DOHH2 (cell line): ENCODE results near the gene FYCO1.

Experiments
- EZH2phosphoT487 ChIP-seq: fragments of 200-600 bp; sonication (generic); IDR thresholded peaks from 2 replicates; pipeline ENCODE4 v1.6.1; 2017; ENCODE audit warnings: borderline replicate concordance, mild to moderate bottlenecking, antibody characterized with exemption, low read length, moderate library complexity, mixed read lengths
- TF ChIP-seq, protein P1 (sequence below): fragments of 200-600 bp; sonication (generic); IDR thresholded peaks from one replicate; pipeline ENCODE4 v1.5.1; 2014; ENCODE audit warnings: antibody characterized with exemption, mild to moderate bottlenecking, low read depth, low read length; ENCODE audit not compliant: poor library complexity, severe bottlenecking

DNA sequence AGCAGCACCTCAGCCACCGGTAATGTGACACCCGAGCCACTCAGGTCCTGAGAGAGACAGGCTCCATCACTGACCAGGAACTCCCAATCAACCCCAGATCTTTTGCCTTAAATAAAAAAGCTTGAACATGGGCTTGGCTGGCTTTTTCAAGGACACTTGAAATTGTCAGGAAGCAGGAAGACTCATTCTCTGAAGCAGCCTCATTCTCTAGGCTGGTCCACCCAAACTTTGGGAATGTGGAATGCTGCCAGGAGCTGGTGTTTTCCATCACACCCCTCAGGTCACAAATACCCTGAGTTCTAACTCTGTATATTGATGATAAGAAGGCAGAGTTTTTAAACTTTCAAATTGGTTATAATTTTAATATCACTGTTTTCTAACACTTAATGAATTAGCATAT, 35.3 kb downstream of the FYCO1 start:
- TF ChIP-seq, protein P1, sequence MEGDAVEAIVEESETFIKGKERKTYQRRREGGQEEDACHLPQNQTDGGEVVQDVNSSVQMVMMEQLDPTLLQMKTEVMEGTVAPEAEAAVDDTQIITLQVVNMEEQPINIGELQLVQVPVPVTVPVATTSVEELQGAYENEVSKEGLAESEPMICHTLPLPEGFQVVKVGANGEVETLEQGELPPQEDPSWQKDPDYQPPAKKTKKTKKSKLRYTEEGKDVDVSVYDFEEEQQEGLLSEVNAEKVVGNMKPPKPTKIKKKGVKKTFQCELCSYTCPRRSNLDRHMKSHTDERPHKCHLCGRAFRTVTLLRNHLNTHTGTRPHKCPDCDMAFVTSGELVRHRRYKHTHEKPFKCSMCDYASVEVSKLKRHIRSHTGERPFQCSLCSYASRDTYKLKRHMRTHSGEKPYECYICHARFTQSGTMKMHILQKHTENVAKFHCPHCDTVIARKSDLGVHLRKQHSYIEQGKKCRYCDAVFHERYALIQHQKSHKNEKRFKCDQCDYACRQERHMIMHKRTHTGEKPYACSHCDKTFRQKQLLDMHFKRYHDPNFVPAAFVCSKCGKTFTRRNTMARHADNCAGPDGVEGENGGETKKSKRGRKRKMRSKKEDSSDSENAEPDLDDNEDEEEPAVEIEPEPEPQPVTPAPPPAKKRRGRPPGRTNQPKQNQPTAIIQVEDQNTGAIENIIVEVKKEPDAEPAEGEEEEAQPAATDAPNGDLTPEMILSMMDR, result no peak
- no peak for TF ChIP-seq EZH2phosphoT487
